HG03442 (cell line): ENCODE data around the gene GABRP.
"Not testable (repeated sequence)": the region's sequence is repeated elsewhere in the genome, so short reads cannot be mapped to it uniquely, and the experiment has no call there.

Source experiments
- ATAC-seq: cut with Tn5 transposase; IDR thresholded peaks from one replicate; pipeline ENCODE4 v1.9.1; 2021; ENCODE audit warnings: mild to moderate bottlenecking, moderate library complexity; ENCODE audit not compliant: unreplicated experiment

GABRP gene

GRCh38 chr5:170755679-170756456 lies 27.7 kb upstream of the GABRP start:
- no peak for ATAC-seq

GRCh38 chr5:170756691-170757090 lies 26.8 kb upstream of the GABRP start:
- no peak for ATAC-seq

- peak; percentile 83 for ATAC-seq
These were observed 26.3 kb upstream of the GABRP start for GRCh38 chr5:170757182-170757601.

GRCh38 chr5:170757669-170758068 lies 25.9 kb upstream of the GABRP start:
- no peak for ATAC-seq

- ATAC-seq: no peak
These were observed 25.0 kb upstream of the GABRP start for GRCh38 chr5:170758481-170758880.

- no peak for ATAC-seq
These were observed 23.4 kb upstream of the GABRP start for GRCh38 chr5:170760113-170760512.

GRCh38 chr5:170761048-170761707 lies 22.3 kb upstream of the GABRP start:
- no peak for ATAC-seq

- no peak for ATAC-seq
These were observed 21.8 kb upstream of the GABRP start for GRCh38 chr5:170761708-170762066.

GRCh38 chr5:170762298-170762697 lies 21.2 kb upstream of the GABRP start:
- ATAC-seq: not testable (repeated sequence)

GRCh38 chr5:170765868-170766267 lies 17.7 kb upstream of the GABRP start:
- not testable (repeated sequence) for ATAC-seq

GRCh38 chr5:170769246-170769645 lies 14.3 kb upstream of the GABRP start:
- ATAC-seq: no peak

- no peak for ATAC-seq
These were observed 13.6 kb upstream of the GABRP start for GRCh38 chr5:170769898-170770416.

- ATAC-seq: no peak
These were observed 12.0 kb upstream of the GABRP start for GRCh38 chr5:170771496-170771895.

- no peak for ATAC-seq
These were observed 10.2 kb upstream of the GABRP start for GRCh38 chr5:170773024-170773985.

GRCh38 chr5:170774831-170775230 lies 8.7 kb upstream of the GABRP start:
- no peak for ATAC-seq

- ATAC-seq: no peak
These were observed 1.6 kb upstream of the GABRP start for GRCh38 chr5:170781946-170782345.

- no peak for ATAC-seq
These were observed 1.1 kb upstream of the GABRP start for GRCh38 chr5:170782438-170782837.

GRCh38 chr5:170785416-170785815 lies 1.9 kb downstream of the GABRP start:
- ATAC-seq: no peak

GRCh38 chr5:170787216-170787615 lies 3.7 kb downstream of the GABRP start:
- no peak for ATAC-seq

- no peak for ATAC-seq
These were observed 5.2 kb downstream of the GABRP start for GRCh38 chr5:170788626-170789304.
